A549 (cell line): ENCODE data around the gene LRFN2.

ENCODE experiments used
- CHD2 ChIP-seq: fragments of 150-350 bp; IDR thresholded peaks from 2 replicates; pipeline ENCODE4 v1.6.1; 2014; ENCODE audit warnings: low read length; ENCODE audit not compliant: partially characterized antibody
- CHD4 ChIP-seq: fragments of 200-600 bp; sonication (generic); IDR thresholded peaks from 2 replicates; pipeline ENCODE4 v1.6.1; 2016; ENCODE audit warnings: antibody characterized with exemption, mild to moderate bottlenecking, borderline replicate concordance
- EHF ChIP-seq: fragments of 250-450 bp; sonication (Bioruptor Pico); IDR thresholded peaks from 2 replicates; pipeline ENCODE4 v1.5.0; 2020; ENCODE audit warnings: mild to moderate bottlenecking
- EP300 ChIP-seq, 2 experiments: fragments of >200 bp; sonication (Bioruptor Twin); formaldehyde crosslinking; IDR thresholded peaks; 2 replicates in 1 of 2; 3 replicates in 1 of 2; pipeline ENCODE4 v1.6.1; 2016 to 2017
- JUNB ChIP-seq: fragments of >200 bp; sonication (Bioruptor Twin); formaldehyde crosslinking; IDR thresholded peaks from 2 replicates; pipeline ENCODE4 v1.6.1; 2016
- MAZ ChIP-seq: fragments of 150-350 bp; IDR thresholded peaks from 2 replicates; pipeline ENCODE4 v1.6.1; 2014; ENCODE audit warnings: antibody characterized with exemption, low read depth, low read length, borderline replicate concordance
- POLR2A ChIP-seq: IDR thresholded peaks from 2 replicates; pipeline ENCODE4 v1.6.1; 2012; ENCODE audit warnings: mild to moderate bottlenecking, low read length
- TF ChIP-seq, protein P1 (sequence below): fragments of >200 bp; sonication (Bioruptor Twin); formaldehyde crosslinking; IDR thresholded peaks from 3 replicates; pipeline ENCODE4 v1.5.1; 2016
- TF ChIP-seq, protein P2 (sequence below): IDR thresholded peaks from 2 replicates; pipeline ENCODE4 v1.6.1; 2012

DNA sequence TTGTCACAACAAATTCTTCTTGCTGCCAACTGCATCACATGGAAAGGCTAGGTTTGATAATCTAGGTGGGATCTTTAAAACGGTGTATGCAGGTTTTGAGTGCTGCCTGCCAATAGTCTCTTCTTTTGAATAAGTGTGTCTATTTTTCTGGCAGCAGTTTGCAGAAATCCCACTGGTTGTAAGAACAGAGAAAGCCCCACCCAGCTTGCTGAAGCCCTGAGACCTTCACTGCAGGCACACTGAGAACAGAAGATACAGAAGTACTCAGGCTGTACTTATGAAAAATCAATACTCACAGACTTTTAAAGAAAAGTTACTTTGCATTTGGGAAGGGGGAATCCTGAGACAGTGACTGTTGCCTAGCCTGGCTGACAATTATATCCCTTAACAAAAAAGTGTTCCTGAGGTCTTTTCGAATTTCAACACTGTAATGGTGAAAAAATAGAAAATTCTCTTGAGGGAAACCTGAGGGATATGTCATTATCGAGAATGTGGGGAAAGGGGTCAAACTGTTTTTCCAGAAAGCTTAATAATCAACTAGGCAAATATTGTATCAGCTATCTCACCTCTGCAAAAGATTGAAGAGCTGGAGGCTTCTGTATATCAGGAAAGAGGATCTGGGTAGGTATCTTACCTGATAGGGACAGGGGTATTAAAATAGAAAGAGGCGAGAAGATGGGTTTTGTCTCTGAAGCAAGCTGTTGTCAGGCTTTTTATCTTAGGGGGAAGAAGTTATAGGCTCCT, 199.9 kb downstream of the LRFN2 start:
- TF ChIP-seq, protein P1, sequence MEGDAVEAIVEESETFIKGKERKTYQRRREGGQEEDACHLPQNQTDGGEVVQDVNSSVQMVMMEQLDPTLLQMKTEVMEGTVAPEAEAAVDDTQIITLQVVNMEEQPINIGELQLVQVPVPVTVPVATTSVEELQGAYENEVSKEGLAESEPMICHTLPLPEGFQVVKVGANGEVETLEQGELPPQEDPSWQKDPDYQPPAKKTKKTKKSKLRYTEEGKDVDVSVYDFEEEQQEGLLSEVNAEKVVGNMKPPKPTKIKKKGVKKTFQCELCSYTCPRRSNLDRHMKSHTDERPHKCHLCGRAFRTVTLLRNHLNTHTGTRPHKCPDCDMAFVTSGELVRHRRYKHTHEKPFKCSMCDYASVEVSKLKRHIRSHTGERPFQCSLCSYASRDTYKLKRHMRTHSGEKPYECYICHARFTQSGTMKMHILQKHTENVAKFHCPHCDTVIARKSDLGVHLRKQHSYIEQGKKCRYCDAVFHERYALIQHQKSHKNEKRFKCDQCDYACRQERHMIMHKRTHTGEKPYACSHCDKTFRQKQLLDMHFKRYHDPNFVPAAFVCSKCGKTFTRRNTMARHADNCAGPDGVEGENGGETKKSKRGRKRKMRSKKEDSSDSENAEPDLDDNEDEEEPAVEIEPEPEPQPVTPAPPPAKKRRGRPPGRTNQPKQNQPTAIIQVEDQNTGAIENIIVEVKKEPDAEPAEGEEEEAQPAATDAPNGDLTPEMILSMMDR = no peak
- TF ChIP-seq EHF (CRISPR knock-in tag) (no peak), EP300 (IDR thresholded peaks at IDR 0.05) (no peak), MAZ (no peak), CHD2 (no peak), CHD4 (no peak), POLR2A (no peak), JUNB (no peak)
- TF ChIP-seq, protein P2, sequence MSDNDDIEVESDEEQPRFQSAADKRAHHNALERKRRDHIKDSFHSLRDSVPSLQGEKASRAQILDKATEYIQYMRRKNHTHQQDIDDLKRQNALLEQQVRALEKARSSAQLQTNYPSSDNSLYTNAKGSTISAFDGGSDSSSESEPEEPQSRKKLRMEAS = no peak
